ENCODE measurements around the gene TRRAP.
"Not testable (repeated sequence)": the region's sequence is repeated elsewhere in the genome, so short reads cannot be mapped to it uniquely, and the experiment has no call there.

Gene TRRAP

GRCh38 chr7:98866765-98867164 is 11.6 kb upstream of the TRRAP start:
- no peak for DNase-seq

- no peak for DNase-seq
Observed at GRCh38 chr7:98868450-98868849, 9.9 kb upstream of the TRRAP start.

- DNase-seq, result no peak
Observed at GRCh38 chr7:98869027-98869596, 9.2 kb upstream of the TRRAP start.

GRCh38 chr7:98869597-98870120 is 8.7 kb upstream of the TRRAP start, which contains the start of gene TMEM130:
Gene TMEM130 (minus strand): TSS chr7:98870014. CDS start chr7:98869861, 153 bp downstream.
- DNase-seq, result no peak

- DNase-seq, result peak; percentile 43 to 58
Observed at GRCh38 chr7:98870121-98870651, 8.1 kb upstream of the TRRAP start.

GRCh38 chr7:98870807-98871491 is 7.4 kb upstream of the TRRAP start:
- DNase-seq, result no peak

GRCh38 chr7:98872328-98872924 is 5.9 kb upstream of the TRRAP start:
- DNase-seq, result peak; percentile 59 to 61

GRCh38 chr7:98873610-98874009 is 4.7 kb upstream of the TRRAP start:
- DNase-seq, result not testable (repeated sequence)

GRCh38 chr7:98874942-98875341 is 3.4 kb upstream of the TRRAP start:
- no peak for DNase-seq

GRCh38 chr7:98875501-98875900 is 2.8 kb upstream of the TRRAP start:
- DNase-seq, result no peak

GRCh38 chr7:98877146-98877545 is 1.2 kb upstream of the TRRAP start:
- DNase-seq, result no peak

- no peak for DNase-seq
Observed at GRCh38 chr7:98877692-98878364, 504 bp upstream of the TRRAP start.

- DNase-seq, result peak in 1 of 2 experiments; percentile 47
Observed at GRCh38 chr7:98879198-98879978, 1.1 kb downstream of the TRRAP start.

GRCh38 chr7:98879979-98880315 is 1.6 kb downstream of the TRRAP start:
- no peak for DNase-seq

GRCh38 chr7:98880485-98880884 is 2.2 kb downstream of the TRRAP start:
- no peak for DNase-seq

- DNase-seq, result no peak
Observed at GRCh38 chr7:98881561-98882315, 3.4 kb downstream of the TRRAP start.

- DNase-seq, result no peak
Observed at GRCh38 chr7:98884416-98884815, 6.1 kb downstream of the TRRAP start.

- no peak for DNase-seq
Observed at GRCh38 chr7:98887038-98887437, 8.7 kb downstream of the TRRAP start.

GRCh38 chr7:98892609-98893008 is 14.3 kb downstream of the TRRAP start:
- no peak for DNase-seq

GRCh38 chr7:98899816-98900215 is 21.5 kb downstream of the TRRAP start:
- no peak for DNase-seq

GRCh38 chr7:98900815-98901214 is 22.5 kb downstream of the TRRAP start:
- DNase-seq, result no peak

GRCh38 chr7:98902523-98902922 is 24.2 kb downstream of the TRRAP start:
- DNase-seq, result no peak

Data from Kasumi-1 (cell line).